Keratinocyte (primary cell): ENCODE data around the gene TNIK. TPM values are rescaled to one million over a fixed set of nuclear protein-coding genes. Genes with fewer than 3 reads are reported as not detected.

Experiments used
- DNase-seq: peaks from one replicate; pipeline ENCODE4 v3.0.0-alpha.2; 2011; ENCODE audit warnings: low read depth, missing footprints, low spot score
- FAIRE-seq: peaks from 2 replicates; lab custom pipeline; 2011; peaks lifted over from hg19 to GRCh38; lab: Jason Lieb, UNC
- H2AFZ ChIP-seq: 2 replicates; pipeline ENCODE4 v1.6.0; 2012; ENCODE audit warnings: low read length, control low read depth, inconsistent platforms; ENCODE audit not compliant: control insufficient read depth
- H3K27ac ChIP-seq: 2 replicates; pipeline ENCODE4 v1.5.1; 2011; ENCODE audit warnings: low read length; ENCODE audit not compliant: control insufficient read depth, insufficient read depth
- H3K27me3 ChIP-seq: 3 replicates; pipeline ENCODE4 v1.6.0; 2011; ENCODE audit warnings: low read length; ENCODE audit not compliant: control insufficient read depth, insufficient read depth; ENCODE audit errors: extremely low read depth
- H3K36me3 ChIP-seq, 2 experiments: 2 replicates in 1 of 2; 3 replicates in 1 of 2; pipeline ENCODE4 v1.5.1; 2011; ENCODE audit warnings: low read length in 2 of 2, mild to moderate bottlenecking in 1 of 2; ENCODE audit not compliant: control insufficient read depth in 2 of 2, insufficient read depth in 2 of 2; ENCODE audit errors: extremely low read depth in 1 of 2
- H3K4me1 ChIP-seq: 3 replicates; pipeline ENCODE4 v1.5.1; 2011; ENCODE audit warnings: low read length; ENCODE audit not compliant: control insufficient read depth, insufficient read depth; ENCODE audit errors: extremely low read depth
- H3K4me2 ChIP-seq: 3 replicates; pipeline ENCODE4 v1.6.0; 2011; ENCODE audit warnings: low read depth, low read length; ENCODE audit not compliant: control insufficient read depth, insufficient read depth; ENCODE audit errors: extremely low read depth
- H3K4me3 ChIP-seq, 3 experiments: fragments of 200-600 bp in 1 of 3; sonication (generic) in 1 of 3; 2 replicates in 2 of 3; 3 replicates in 1 of 3; pipeline ENCODE4 v1.5.1; 2011 to 2016; ENCODE audit warnings: low read length in 3 of 3, mild to moderate bottlenecking in 3 of 3, control low read depth in 2 of 3, inconsistent platforms in 1 of 3, low read depth in 1 of 3, mixed read lengths in 1 of 3, mixed run types in 1 of 3, moderate library complexity in 1 of 3; ENCODE audit not compliant: control insufficient read depth in 2 of 3, insufficient read depth in 2 of 3; ENCODE audit errors: extremely low read depth in 1 of 3
- H3K79me2 ChIP-seq: 2 replicates; pipeline ENCODE4 v1.6.0; 2012; ENCODE audit warnings: low read length; ENCODE audit not compliant: control insufficient read depth, insufficient read depth
- H3K9ac ChIP-seq: 3 replicates; pipeline ENCODE4 v1.6.0; 2011; ENCODE audit warnings: low read length; ENCODE audit not compliant: control insufficient read depth, insufficient read depth; ENCODE audit errors: extremely low read depth
- H3K9me1 ChIP-seq: 3 replicates; pipeline ENCODE4 v1.6.0; 2011; ENCODE audit warnings: low read length; ENCODE audit not compliant: control insufficient read depth, insufficient read depth; ENCODE audit errors: extremely low read depth
- H3K9me3 ChIP-seq: 2 replicates; pipeline ENCODE4 v1.5.1; 2012; ENCODE audit warnings: low read depth, low read length; ENCODE audit not compliant: control insufficient read depth
- H4K20me1 ChIP-seq: 3 replicates; pipeline ENCODE4 v1.6.0; 2011; ENCODE audit warnings: low read length; ENCODE audit not compliant: control insufficient read depth, insufficient read depth; ENCODE audit errors: extremely low read depth
- EZH2 ChIP-seq: IDR thresholded peaks from one replicate; pipeline ENCODE4 v1.6.1; 2012; ENCODE audit warnings: inconsistent platforms, mild to moderate bottlenecking, low read length, moderate library complexity
- dilution Hi-C: fragments of 300-500 bp; cut with MboI; formaldehyde crosslinking; loops from one replicate; pipeline ENCODE4 v1.7.0; 2020; ENCODE audit warnings: low sequenced_read_pairs; ENCODE audit not compliant: extremely low pct_ligation_motif_present
- polyA plus RNA-seq, 5 experiments: library from polyadenylated mRNA; depleted of rRNA in 3 of 5; stranded (reverse) in 3 of 5; stranded (forward) in 1 of 5; unstranded in 1 of 5; fragments of >200 nt; gene quantifications; 1 replicate in 1 of 5; 2 replicates in 3 of 5; 3 replicates in 1 of 5; pipeline versions ENCODE4 v1.2.1 to v1.2.3, GENCODE V29; 2011 to 2012; ENCODE audit warnings: missing spikeins in 2 of 5, low read depth in 1 of 5, low replicate concordance in 1 of 5
- TF ChIP-seq, protein P1 (sequence below), 3 experiments: IDR thresholded peaks in 1 of 3; conservative IDR thresholded peaks in 1 of 3; optimal IDR thresholded peaks in 1 of 3; 2 replicates in 2 of 3; 3 replicates in 1 of 3; pipeline versions ENCODE3 to v1.5.1; 2011; ENCODE audit warnings: low read length in 3 of 3, mild to moderate bottlenecking in 3 of 3, moderate library complexity in 2 of 3, control low read depth in 1 of 3, inconsistent platforms in 1 of 3; ENCODE audit not compliant: insufficient read depth in 2 of 3; ENCODE audit errors: extremely low read depth in 1 of 3

TNIK gene
- polyA plus RNA-seq, 1 donor (not counting 4 experiments of a cell fraction or from before 2014, with no cell fraction given): 4.4 TPM

DNA sequence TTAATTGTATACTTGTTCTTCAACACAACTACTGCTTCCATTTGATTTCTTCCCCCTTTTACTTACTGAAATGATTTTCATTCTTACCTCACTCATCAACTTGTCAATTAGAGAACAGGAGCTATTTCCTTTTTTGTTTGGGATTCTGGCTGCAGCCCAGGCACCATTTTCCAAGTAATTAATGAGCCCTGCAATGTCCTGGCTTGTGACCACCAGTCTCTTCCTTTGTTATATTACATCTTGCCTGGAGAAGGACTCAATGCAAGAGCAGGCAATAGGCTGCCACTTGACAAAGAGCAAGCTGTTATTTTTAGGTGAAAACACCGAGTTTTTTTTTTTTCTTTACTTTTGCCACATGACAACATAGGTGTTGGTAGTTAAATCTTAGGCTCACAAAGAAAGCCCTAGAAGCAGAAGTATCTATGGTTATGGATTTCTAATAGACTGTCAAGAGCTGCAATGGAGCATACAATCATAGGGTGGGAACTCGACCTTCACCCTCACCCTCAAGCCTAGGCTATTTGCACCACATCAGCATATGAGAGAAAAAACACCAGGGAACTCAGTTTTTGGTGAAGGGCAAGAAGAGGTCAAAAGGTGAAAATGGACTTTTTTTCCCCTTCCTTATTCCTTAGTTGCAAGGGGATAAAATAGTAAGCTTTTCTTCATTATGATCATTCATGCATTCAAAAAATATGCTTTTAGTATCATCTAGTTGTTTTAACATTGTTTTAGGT is 114.9 kb downstream of the TNIK start:
- Histone ChIP-seq H3K4me2 (no peak overlapping the region), H3K9me1 (no peaks in the 10 kb centered on the region), H3K27me3 (no peaks in the 10 kb centered on the region), H4K20me1 (no peaks in the 10 kb centered on the region), H3K9ac (no peak overlapping the region), H3K36me3 (no peaks in the 10 kb centered on the region), H3K4me3 (no peak overlapping the region), H3K27ac (no peak overlapping the region), H2AFZ (no peak overlapping the region), H3K4me1 (peaks cover 23% of the 10 kb centered on the region), H3K79me2 (no peaks in the 10 kb centered on the region), H3K9me3 (no peaks in the 10 kb centered on the region)
- TF ChIP-seq EZH2: no peak
- TF ChIP-seq, protein P1, sequence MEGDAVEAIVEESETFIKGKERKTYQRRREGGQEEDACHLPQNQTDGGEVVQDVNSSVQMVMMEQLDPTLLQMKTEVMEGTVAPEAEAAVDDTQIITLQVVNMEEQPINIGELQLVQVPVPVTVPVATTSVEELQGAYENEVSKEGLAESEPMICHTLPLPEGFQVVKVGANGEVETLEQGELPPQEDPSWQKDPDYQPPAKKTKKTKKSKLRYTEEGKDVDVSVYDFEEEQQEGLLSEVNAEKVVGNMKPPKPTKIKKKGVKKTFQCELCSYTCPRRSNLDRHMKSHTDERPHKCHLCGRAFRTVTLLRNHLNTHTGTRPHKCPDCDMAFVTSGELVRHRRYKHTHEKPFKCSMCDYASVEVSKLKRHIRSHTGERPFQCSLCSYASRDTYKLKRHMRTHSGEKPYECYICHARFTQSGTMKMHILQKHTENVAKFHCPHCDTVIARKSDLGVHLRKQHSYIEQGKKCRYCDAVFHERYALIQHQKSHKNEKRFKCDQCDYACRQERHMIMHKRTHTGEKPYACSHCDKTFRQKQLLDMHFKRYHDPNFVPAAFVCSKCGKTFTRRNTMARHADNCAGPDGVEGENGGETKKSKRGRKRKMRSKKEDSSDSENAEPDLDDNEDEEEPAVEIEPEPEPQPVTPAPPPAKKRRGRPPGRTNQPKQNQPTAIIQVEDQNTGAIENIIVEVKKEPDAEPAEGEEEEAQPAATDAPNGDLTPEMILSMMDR (optimal IDR thresholded peaks at IDR 0.05 in 1 of 3, IDR thresholded peaks at IDR 0.05 in 1 of 3, conservative IDR thresholded peaks at IDR 0.05 in 1 of 3; ENCODE audit: extremely low read depth in 1 of 3, insufficient read depth in 2 of 3, low read length in 3 of 3): no peak
- FAIRE-seq: no peak
- dilution Hi-C loops: no loop called here
- no peak for DNase-seq

DNA sequence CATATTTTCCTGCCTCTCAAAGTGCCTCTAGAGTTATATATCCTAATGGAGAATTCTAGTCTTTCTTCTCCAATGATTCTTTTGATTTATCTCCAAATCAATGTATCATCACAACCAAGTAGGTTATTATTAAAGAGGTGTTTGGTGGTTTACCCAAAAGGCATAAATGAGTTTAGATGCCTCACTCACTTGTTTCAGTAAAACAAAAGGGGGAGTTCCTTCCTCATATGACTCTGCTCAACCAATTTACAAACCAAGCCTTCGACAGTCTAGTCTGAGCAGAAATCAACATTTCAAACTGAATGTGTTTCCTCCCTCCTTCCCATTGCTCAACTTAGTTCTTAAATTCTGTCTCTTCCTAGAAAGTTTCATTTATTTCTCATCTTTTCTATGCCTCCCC is 116.5 kb downstream of the TNIK start:
- no peak for TF ChIP-seq EZH2
- TF ChIP-seq, protein P1 (optimal IDR thresholded peaks at IDR 0.05 in 1 of 3, IDR thresholded peaks at IDR 0.05 in 1 of 3, conservative IDR thresholded peaks at IDR 0.05 in 1 of 3; ENCODE audit: extremely low read depth in 1 of 3, insufficient read depth in 2 of 3, low read length in 3 of 3): no peak
- no peaks in the 10 kb centered on the region for H4K20me1 ChIP-seq
- dilution Hi-C loops: no loop called here
- no peak for DNase-seq
- no peaks in the 10 kb centered on the region for H3K27me3 ChIP-seq
- no peaks in the 10 kb centered on the region for H3K36me3 ChIP-seq
- H3K9ac ChIP-seq: no peak overlapping the region
- H2AFZ ChIP-seq: no peak overlapping the region
- no peak for FAIRE-seq
- H3K4me1 ChIP-seq: peaks cover 17% of the 10 kb centered on the region
- H3K4me2 ChIP-seq: no peak overlapping the region
- H3K9me1 ChIP-seq: no peaks in the 10 kb centered on the region
- no peaks in the 10 kb centered on the region for H3K9me3 ChIP-seq
- H3K79me2 ChIP-seq: no peaks in the 10 kb centered on the region
- H3K27ac ChIP-seq: no peak overlapping the region
- H3K4me3 ChIP-seq: no peak overlapping the region
